NCI-H2107 treated with DMSO at 0.1 percent for 48 hours (cell line): ENCODE data around the gene GLCCI1.
"Not testable (repeated sequence)": the region's sequence is repeated elsewhere in the genome, so short reads cannot be mapped to it uniquely, and the experiment has no call there.

Source experiments
- DNase-seq: peaks from one replicate; lab custom pipeline; 2025; ENCODE audit not compliant: unreplicated experiment; lab: John Stamatoyannopoulos, UW

The GLCCI1 gene

DNA sequence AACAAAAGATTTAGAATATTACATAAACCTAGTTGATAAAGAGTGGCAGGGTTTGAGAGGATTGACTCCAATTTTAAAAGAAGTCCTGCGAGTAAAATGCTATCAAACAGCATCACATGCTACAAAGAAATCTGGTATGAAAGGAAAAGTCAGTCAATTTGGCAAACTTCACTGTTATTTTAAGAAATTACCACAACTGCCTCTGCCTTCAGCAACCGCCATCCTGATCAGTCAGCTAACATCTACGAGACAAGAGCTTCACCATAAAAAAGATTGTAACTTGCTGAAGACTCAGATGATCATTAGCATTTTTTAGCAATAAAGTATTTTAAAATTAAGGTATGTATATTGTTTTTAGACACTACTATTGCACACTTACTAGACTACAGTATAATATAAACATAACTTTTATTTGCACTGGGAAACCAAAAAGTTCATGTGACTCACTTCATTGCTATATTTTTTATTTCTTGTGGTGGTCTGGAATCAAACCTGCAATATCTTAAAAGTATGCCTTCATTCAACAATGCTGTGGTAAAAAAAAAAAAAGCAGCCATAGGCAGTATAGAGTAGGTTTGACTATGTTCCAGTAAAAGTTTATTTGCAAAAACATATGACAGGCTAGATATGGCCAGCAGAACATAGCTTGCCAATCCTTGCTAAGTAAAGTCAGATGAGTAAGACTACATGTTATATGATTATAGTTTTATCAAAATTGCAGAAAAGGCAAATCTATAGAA, 74.4 kb downstream of the GLCCI1 start:
- no peak for DNase-seq

DNA sequence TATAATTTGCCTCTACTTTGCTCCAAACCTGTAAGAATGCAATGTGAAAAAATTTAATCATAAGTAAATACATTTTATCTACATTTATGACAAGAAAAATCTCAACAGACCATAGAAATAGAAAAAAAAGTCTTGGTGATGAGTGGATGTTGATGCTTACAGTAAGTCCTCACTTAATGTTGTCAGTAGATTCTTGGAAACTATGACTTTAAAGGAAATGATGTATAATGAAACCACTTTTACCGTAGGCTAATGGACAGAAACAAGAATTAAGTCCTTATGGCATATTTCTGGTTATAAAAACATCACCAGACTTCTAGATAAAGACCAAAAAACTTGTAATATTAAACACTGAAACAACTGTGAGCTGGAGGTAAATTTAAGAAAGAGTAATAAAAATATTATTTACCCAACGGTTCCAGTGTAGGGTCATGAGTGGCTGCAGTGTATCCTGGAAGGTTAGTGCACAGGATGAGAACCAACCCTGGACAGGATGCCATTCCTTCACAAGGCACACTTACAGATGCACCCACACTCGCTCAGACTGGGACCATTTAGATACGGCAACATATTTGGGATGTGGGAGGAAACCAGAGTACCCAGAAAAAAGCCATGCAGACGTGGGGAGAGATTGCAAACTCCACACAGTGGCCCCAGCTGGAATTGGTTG, 76.3 kb downstream of the GLCCI1 start:
- no peak for DNase-seq

- DNase-seq, result not testable (repeated sequence)
These were observed 79.5 kb downstream of the GLCCI1 start for GRCh38 chr7:8048067-8048466.

DNA sequence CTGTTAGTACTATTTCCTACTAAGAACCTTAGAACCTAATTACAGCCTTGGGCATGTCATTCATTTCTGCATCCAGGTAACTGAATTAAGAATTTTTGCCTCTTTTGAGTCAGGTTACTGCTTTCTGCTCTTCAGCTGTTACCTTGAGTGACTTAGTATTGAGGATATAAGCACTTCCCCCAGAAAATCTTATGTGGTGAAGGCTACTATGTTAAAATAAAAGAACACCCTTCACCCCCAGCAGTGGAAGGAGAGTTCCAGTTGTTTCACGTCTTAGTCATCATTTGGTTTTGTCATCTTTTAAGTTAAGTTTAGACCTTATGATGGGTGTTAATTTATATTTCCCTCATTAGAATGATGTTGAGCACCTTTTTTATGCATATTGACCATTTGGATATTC, 82.8 kb downstream of the GLCCI1 start:
- DNase-seq, result no peak

DNA sequence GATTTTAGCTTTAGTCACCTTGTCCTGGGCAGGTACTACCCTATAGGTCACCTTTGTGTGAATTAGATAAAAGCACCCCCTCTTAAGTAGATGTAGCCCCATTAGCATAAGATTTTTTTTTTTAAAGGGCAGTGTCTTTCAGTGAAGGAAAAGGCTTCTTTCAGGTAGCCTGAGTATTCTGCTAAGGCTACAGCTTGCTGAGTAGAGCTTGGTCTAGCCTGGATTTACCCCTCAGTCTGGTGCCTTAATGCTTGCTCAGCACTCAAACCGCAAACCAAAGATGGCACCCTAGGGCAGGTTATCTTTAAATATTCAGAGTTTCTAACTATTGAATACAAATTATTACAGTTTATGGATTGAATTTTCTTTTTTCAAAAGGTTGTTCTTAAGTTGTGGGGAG, 83.4 kb downstream of the GLCCI1 start:
- DNase-seq, result no peak

GRCh38 chr7:8052824-8053223, 84.2 kb downstream of the GLCCI1 start:
- DNase-seq, result no peak

DNA sequence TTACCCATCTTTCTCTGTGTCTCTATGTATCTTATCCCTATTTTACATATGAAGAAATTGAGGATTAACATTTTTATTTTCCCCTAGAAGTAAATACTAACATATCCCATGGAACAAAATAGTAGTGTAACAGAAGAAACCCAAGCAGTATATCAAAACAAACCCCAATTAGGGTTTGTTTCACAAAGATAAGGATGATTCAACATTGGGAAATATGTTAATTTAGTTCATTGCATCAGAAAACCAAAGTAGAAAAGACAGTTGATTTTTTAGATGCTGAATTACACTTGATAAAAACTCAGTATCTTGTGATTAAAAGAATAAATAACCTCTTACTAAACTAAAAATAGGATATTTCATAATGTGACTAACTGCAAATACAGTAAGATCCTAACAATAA, 87.8 kb downstream of the GLCCI1 start:
- DNase-seq, result no peak

- DNase-seq, result no peak
These were observed 89.0 kb downstream of the GLCCI1 start for GRCh38 chr7:8057566-8057965.

DNA sequence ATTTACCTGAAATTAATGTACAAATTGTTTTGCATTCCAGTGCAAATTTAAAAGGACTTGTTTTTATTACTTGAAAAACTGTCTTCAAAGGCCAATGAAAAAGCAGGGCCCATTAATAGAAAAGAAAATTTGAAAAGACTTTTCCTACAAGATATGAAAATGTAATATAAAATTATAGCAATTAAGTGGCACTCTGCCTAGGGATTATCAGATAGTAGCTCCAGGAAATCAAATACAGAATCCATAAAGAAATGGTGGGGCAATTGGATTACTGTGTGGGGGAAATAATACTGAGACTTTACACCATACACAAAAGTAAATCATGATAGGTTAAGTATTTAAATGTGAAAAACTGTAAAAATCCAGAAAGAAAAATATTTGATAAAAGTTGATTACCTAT, 89.7 kb downstream of the GLCCI1 start:
- DNase-seq, result no peak

DNA sequence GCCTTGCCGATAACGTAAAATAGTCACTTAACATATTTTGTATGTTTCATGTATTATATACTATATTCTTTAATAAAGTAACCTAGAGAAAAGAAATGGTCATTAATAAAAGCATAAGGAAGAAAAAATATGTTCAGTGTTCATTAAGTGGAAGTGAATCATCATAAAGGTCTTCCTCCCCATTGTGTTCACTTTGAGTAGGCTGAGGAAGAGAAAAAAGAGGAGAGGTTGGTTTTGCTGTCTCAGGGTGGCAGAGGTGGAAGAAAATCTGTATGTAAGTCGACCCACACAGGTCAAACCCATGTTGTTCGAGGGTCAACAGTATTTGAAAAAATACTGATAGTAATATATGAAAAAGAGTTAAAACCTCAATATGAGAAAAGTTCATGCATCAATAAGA, 90.3 kb downstream of the GLCCI1 start:
- no peak for DNase-seq

- DNase-seq, result no peak
These were observed 91.6 kb downstream of the GLCCI1 start for GRCh38 chr7:8060241-8060640.

GRCh38 chr7:8063300-8063699, 94.7 kb downstream of the GLCCI1 start:
- not testable (repeated sequence) for DNase-seq

DNA sequence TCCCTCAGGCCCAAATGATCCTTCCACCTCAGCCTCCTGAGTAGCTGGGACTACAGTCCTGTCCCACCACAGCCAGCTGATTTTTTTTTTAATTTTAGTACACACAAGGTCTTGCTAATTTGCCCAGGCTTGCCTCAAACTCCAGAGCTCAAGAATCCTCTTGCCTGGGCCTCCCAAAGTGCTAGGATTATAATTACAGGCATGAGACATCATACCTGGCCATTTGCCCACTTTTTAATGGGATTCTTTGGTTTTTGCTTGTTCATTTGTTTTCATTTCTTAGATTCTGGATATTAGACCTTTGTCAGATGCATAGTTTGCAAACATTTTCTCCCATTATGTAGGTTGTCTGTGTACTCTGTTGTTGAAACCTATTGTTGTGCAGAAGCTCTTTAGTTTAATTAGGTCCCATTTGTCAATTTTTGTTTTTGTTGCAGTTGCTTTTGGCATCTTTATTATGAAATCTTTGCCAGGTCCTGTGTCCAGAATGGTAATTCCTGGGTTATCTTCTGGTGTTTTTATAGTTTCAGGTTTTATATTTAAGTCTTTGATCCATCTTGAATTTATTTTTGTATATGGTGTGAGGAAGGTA, 95.2 kb downstream of the GLCCI1 start:
- no peak for DNase-seq

GRCh38 chr7:8064828-8065227, 96.2 kb downstream of the GLCCI1 start:
- DNase-seq, result no peak

GRCh38 chr7:8065356-8065813, 96.8 kb downstream of the GLCCI1 start:
- DNase-seq, result no peak

DNA sequence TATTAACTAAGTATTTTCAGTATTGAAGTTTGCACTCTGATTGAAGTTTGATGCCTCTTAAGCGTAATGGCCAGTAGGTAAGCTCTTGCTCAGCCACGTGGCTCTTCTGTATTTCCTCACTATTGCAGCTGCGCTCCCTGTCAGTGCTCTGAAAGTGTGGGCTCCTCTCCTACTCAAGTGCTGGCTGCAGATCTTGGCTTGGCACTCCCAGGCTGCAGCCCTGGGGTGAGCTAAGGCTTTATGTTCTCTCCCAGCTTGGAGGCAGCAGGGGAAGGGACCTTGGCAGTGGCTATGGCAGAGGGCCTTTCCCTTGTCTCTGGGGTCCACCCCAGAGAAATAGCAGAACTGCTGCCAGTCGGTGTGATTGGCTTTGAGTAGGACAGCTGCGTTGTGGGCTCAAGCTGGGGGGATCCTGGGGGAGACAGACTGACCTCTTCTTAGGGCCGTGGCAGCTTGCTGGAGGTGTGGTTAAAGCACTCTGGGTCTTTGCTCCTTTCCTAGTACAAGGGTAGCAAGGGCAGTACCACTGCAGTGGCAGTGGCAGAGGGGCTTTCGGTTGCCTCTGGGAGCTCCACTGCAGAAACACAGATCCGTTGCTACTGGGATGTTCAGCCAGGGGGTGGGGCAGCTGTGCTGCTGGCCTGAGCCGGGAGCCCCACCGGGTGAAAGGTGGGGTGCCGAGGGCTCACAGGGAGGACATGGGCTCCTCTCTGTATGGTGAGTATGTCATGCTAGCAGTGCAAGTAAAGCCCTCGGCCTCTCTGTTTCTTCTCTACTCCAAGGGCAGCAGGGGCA, 100.5 kb downstream of the GLCCI1 start:
- DNase-seq, result no peak

- DNase-seq, result no peak
These were observed 102.0 kb downstream of the GLCCI1 start for GRCh38 chr7:8070451-8071180.

- no peak for DNase-seq
These were observed 109.8 kb downstream of the GLCCI1 start for GRCh38 chr7:8078418-8078817.

- no peak for DNase-seq
These were observed 114.2 kb downstream of the GLCCI1 start for GRCh38 chr7:8082762-8083161.

- DNase-seq, result no peak
These were observed 116.2 kb downstream of the GLCCI1 start for GRCh38 chr7:8084836-8085235.

DNA sequence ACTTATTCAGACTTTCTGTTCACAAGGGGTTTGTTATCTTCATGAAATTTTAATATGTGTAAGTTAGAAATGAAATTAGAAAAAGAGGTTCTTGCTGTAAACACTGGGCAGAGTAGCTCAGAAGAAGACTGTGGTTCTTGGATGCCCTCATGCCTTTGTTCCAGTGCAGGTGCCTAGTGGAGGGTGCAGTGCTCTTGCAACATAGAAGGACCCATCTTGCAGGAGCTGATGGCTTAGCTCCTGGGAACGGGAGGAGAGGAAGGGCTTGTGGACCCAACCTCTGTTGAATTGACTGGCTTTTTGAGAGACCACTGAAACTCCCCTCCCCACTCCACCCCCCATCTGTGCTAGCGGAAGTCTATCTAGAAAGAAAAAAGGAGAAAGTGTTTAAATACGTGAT, 116.8 kb downstream of the GLCCI1 start:
- DNase-seq, result no peak
